ENCODE results near the gene RERE.

The RERE gene

GRCh38 chr1:8751984-8752383 lies 65.5 kb downstream of the RERE start:
- no peak for DNase-seq (ENCODE audit: extremely low read depth, low read depth)
- TF ChIP-seq CTCF (IDR thresholded peaks at IDR 0.05; ENCODE audit: low read depth, low read length), result no peak

GRCh38 chr1:8747879-8748825 lies 69.3 kb downstream of the RERE start:
- no peak for DNase-seq (ENCODE audit: extremely low read depth, low read depth)
- no peak for TF ChIP-seq CTCF (IDR thresholded peaks at IDR 0.05; ENCODE audit: low read depth, low read length)

- DNase-seq (ENCODE audit: extremely low read depth, low read depth), result no peak
- TF ChIP-seq CTCF (IDR thresholded peaks at IDR 0.05; ENCODE audit: low read depth, low read length), result no peak
These were observed 70.9 kb downstream of the RERE start for GRCh38 chr1:8746554-8746953.

GRCh38 chr1:8745749-8746390 lies 71.6 kb downstream of the RERE start:
- DNase-seq (ENCODE audit: extremely low read depth, low read depth), result no peak

GRCh38 chr1:8745346-8745745 lies 72.1 kb downstream of the RERE start:
- DNase-seq (ENCODE audit: extremely low read depth, low read depth), result no peak
- TF ChIP-seq CTCF (IDR thresholded peaks at IDR 0.05; ENCODE audit: low read depth, low read length), result no peak

More at GRCh38 chr1:8745749-8746390, 71.6 kb downstream of the RERE start:
- no peak for TF ChIP-seq CTCF (IDR thresholded peaks at IDR 0.05; ENCODE audit: low read depth, low read length)

GRCh38 chr1:8742022-8742924 lies 75.2 kb downstream of the RERE start:
- DNase-seq (ENCODE audit: extremely low read depth, low read depth), result no peak
- TF ChIP-seq CTCF (IDR thresholded peaks at IDR 0.05; ENCODE audit: low read depth, low read length), result no peak
